HG03571 (cell line): Measurements from ENCODE around the gene MAPK1.
"Not testable (repeated sequence)": the region's sequence is repeated elsewhere in the genome, so short reads cannot be mapped to it uniquely, and the experiment has no call there.

ENCODE experiments used
- ATAC-seq: cut with Tn5 transposase; IDR thresholded peaks from one replicate; pipeline ENCODE4 v1.9.1; 2021; ENCODE audit not compliant: unreplicated experiment

Gene MAPK1

GRCh38 chr22:21823740-21824444 lies 43.6 kb downstream of the MAPK1 start:
- no peak for ATAC-seq

GRCh38 chr22:21819183-21819770 lies 48.2 kb downstream of the MAPK1 start:
- no peak for ATAC-seq

- ATAC-seq = no peak
These were observed 48.8 kb downstream of the MAPK1 start for GRCh38 chr22:21818487-21819182.

- not testable (repeated sequence) for ATAC-seq
These were observed 50.0 kb downstream of the MAPK1 start for GRCh38 chr22:21817497-21817853.

GRCh38 chr22:21816787-21817496 lies 50.5 kb downstream of the MAPK1 start:
- ATAC-seq = peak; percentile 77

GRCh38 chr22:21816472-21816786 lies 51.0 kb downstream of the MAPK1 start:
- no peak for ATAC-seq

- ATAC-seq = no peak
These were observed 51.5 kb downstream of the MAPK1 start for GRCh38 chr22:21815958-21816357.

GRCh38 chr22:21815357-21815756 lies 52.1 kb downstream of the MAPK1 start:
- no peak for ATAC-seq

- no peak for ATAC-seq
These were observed 55.5 kb downstream of the MAPK1 start for GRCh38 chr22:21811982-21812381.

- no peak for ATAC-seq
These were observed 59.6 kb downstream of the MAPK1 start for GRCh38 chr22:21807544-21808529.

GRCh38 chr22:21805325-21805724 lies 62.1 kb downstream of the MAPK1 start:
- not testable (repeated sequence) for ATAC-seq

GRCh38 chr22:21803811-21804249 lies 63.6 kb downstream of the MAPK1 start:
- no peak for ATAC-seq

GRCh38 chr22:21802673-21803072 lies 64.8 kb downstream of the MAPK1 start:
- no peak for ATAC-seq

- no peak for ATAC-seq
These were observed 65.4 kb downstream of the MAPK1 start for GRCh38 chr22:21802056-21802455.

GRCh38 chr22:21801304-21801644 lies 66.2 kb downstream of the MAPK1 start:
- not testable (repeated sequence) for ATAC-seq

GRCh38 chr22:21800552-21801303 lies 66.7 kb downstream of the MAPK1 start:
- no peak for ATAC-seq

- no peak for ATAC-seq
These were observed 69.8 kb downstream of the MAPK1 start for GRCh38 chr22:21797444-21798221.

GRCh38 chr22:21796863-21797262 lies 70.6 kb downstream of the MAPK1 start:
- no peak for ATAC-seq

- no peak for ATAC-seq
These were observed 71.2 kb downstream of the MAPK1 start for GRCh38 chr22:21796231-21796630.
